NK-92 treated with Interleukin-12 subunit alpha and Interleukin-12 subunit beta, amount 100 ng/mL, for 24 hours (cell line): ENCODE data around the gene ACE2.
"Not testable (repeated sequence)": the region's sequence is repeated elsewhere in the genome, so short reads cannot be mapped to it uniquely, and the experiment has no call there.

Experiments
- DNase-seq: peaks from one replicate; lab custom pipeline; 2025; lab: John Stamatoyannopoulos, UW

ACE2 gene

GRCh38 chrX:15600745-15601144, at the start of gene ACE2:
Gene ACE2, minus strand, starts transcription at chrX:15600960. Its CDS starts 49 bp downstream, at chrX:15600911.
- no peak for DNase-seq

GRCh38 chrX:15647510-15647909, 46.8 kb upstream of the ACE2 start:
- not testable (repeated sequence) for DNase-seq

GRCh38 chrX:15646543-15646942, 45.8 kb upstream of the ACE2 start:
- DNase-seq = no peak

- no peak for DNase-seq
These were observed 45.3 kb upstream of the ACE2 start for GRCh38 chrX:15646031-15646430.

GRCh38 chrX:15645266-15645665, 44.5 kb upstream of the ACE2 start:
- no peak for DNase-seq

GRCh38 chrX:15644560-15644872, 43.8 kb upstream of the ACE2 start:
- no peak for DNase-seq

GRCh38 chrX:15643786-15644559, 43.2 kb upstream of the ACE2 start:
- no peak for DNase-seq

- DNase-seq = no peak
These were observed 30.9 kb upstream of the ACE2 start for GRCh38 chrX:15631637-15632036.

GRCh38 chrX:15623054-15623453, 22.3 kb upstream of the ACE2 start:
- DNase-seq = no peak

GRCh38 chrX:15619053-15619755, 18.4 kb upstream of the ACE2 start:
- DNase-seq = no peak

GRCh38 chrX:15617111-15617510, 16.4 kb upstream of the ACE2 start:
- no peak for DNase-seq

- DNase-seq = no peak
These were observed 15.8 kb upstream of the ACE2 start for GRCh38 chrX:15616531-15616930.

GRCh38 chrX:15607067-15607466, 6.3 kb upstream of the ACE2 start:
- no peak for DNase-seq

GRCh38 chrX:15606136-15606535, 5.4 kb upstream of the ACE2 start:
- no peak for DNase-seq

- no peak for DNase-seq
These were observed 4.5 kb upstream of the ACE2 start for GRCh38 chrX:15605226-15605625.

GRCh38 chrX:15602761-15603160, 2.0 kb upstream of the ACE2 start:
- DNase-seq = no peak

- DNase-seq = no peak
These were observed 1.2 kb upstream of the ACE2 start for GRCh38 chrX:15601932-15602331.

GRCh38 chrX:15600049-15600448, 711 bp downstream of the ACE2 start:
- DNase-seq = no peak

- no peak for DNase-seq
These were observed 1.3 kb downstream of the ACE2 start for GRCh38 chrX:15599461-15599860.

GRCh38 chrX:15598026-15598425, 2.7 kb downstream of the ACE2 start:
- DNase-seq = no peak

GRCh38 chrX:15594371-15594770, 6.4 kb downstream of the ACE2 start:
- no peak for DNase-seq

- no peak for DNase-seq
These were observed 20.7 kb downstream of the ACE2 start for GRCh38 chrX:15579778-15580747.

GRCh38 chrX:15576019-15576418, 24.7 kb downstream of the ACE2 start:
- DNase-seq = no peak
